H9 (cell line): ENCODE results near the gene FGF11. TPM values are rescaled to one million over a fixed set of nuclear protein-coding genes. Genes with fewer than 3 reads are reported as not detected.

ENCODE experiments used
- DNase-seq: peaks from one replicate; pipeline ENCODE4 v3.0.0-alpha.2; 2017
- H2AFZ ChIP-seq: one replicate; pipeline ENCODE4 v1.6.1; 2013; ENCODE audit warnings: mild to moderate bottlenecking, low read length, control low read depth, moderate library complexity
- H2AK5ac ChIP-seq: 2 replicates; pipeline ENCODE4 v1.6.1; 2013; ENCODE audit warnings: low read length, control low read depth, mixed read lengths; ENCODE audit not compliant: insufficient read length
- H2BK120ac ChIP-seq: one replicate; pipeline ENCODE4 v1.6.1; 2013; ENCODE audit warnings: low read depth, mild to moderate bottlenecking, low read length, control low read depth, inconsistent platforms; ENCODE audit not compliant: poor library complexity, severe bottlenecking
- H2BK12ac ChIP-seq: 2 replicates; pipeline ENCODE4 v1.6.1; 2013; ENCODE audit warnings: low read length, control low read depth, mixed read lengths, low read depth; ENCODE audit not compliant: insufficient read length
- H2BK15ac ChIP-seq: 2 replicates; pipeline ENCODE4 v1.6.1; 2013; ENCODE audit warnings: low read depth, low read length, control low read depth
- H2BK20ac ChIP-seq: one replicate; pipeline ENCODE4 v1.6.1; 2013; ENCODE audit warnings: low read depth, mild to moderate bottlenecking, low read length, control low read depth, inconsistent platforms; ENCODE audit not compliant: poor library complexity, severe bottlenecking
- H2BK5ac ChIP-seq: 2 replicates; pipeline ENCODE4 v1.6.1; 2013; ENCODE audit warnings: low read length, control low read depth, mixed read lengths; ENCODE audit not compliant: insufficient read length
- H3K14ac ChIP-seq: 2 replicates; pipeline ENCODE4 v1.6.1; 2013; ENCODE audit warnings: low read length, control low read depth; ENCODE audit not compliant: insufficient read depth
- H3K18ac ChIP-seq: 2 replicates; pipeline ENCODE4 v1.6.1; 2013; ENCODE audit warnings: low read depth, mild to moderate bottlenecking, mixed read lengths, low read length, control low read depth; ENCODE audit not compliant: insufficient read length
- H3K23ac ChIP-seq: 2 replicates; pipeline ENCODE4 v1.6.1; 2013; ENCODE audit warnings: low read length, control low read depth, mixed read lengths, low read depth; ENCODE audit not compliant: insufficient read length
- H3K23me2 ChIP-seq: 2 replicates; pipeline ENCODE4 v1.6.1; 2013; ENCODE audit warnings: low read depth, mild to moderate bottlenecking, mixed read lengths, low read length, control low read depth; ENCODE audit not compliant: insufficient read length, poor library complexity, severe bottlenecking
- H3K27ac ChIP-seq: 2 replicates; pipeline ENCODE4 v1.5.1; 2013; ENCODE audit warnings: low read length, control low read depth, mixed read lengths, low read depth; ENCODE audit not compliant: insufficient read length
- H3K27me3 ChIP-seq: 2 replicates; pipeline ENCODE4 v1.6.1; 2013; ENCODE audit warnings: low read length, control low read depth, inconsistent platforms; ENCODE audit not compliant: insufficient read depth
- H3K4ac ChIP-seq: 2 replicates; pipeline ENCODE4 v1.6.1; 2013; ENCODE audit warnings: low read depth, mild to moderate bottlenecking, control low read depth, inconsistent platforms, low read length, moderate library complexity
- H3K4me1 ChIP-seq: 2 replicates; pipeline ENCODE4 v1.6.1; 2013; ENCODE audit warnings: low read length, control low read depth, inconsistent platforms; ENCODE audit not compliant: insufficient read depth
- H3K4me2 ChIP-seq: 2 replicates; pipeline ENCODE4 v1.6.1; 2013; ENCODE audit warnings: low read length, control low read depth, mixed read lengths; ENCODE audit not compliant: insufficient read length, insufficient read depth
- H3K56ac ChIP-seq: 2 replicates; pipeline ENCODE4 v1.6.1; 2013; ENCODE audit warnings: low read depth, mild to moderate bottlenecking, mixed read lengths, low read length, control low read depth; ENCODE audit not compliant: insufficient read length
- H3K79me1 ChIP-seq: 2 replicates; pipeline ENCODE4 v1.6.1; 2013; ENCODE audit warnings: low read depth, mild to moderate bottlenecking, moderate library complexity, low read length, control low read depth, inconsistent platforms; ENCODE audit not compliant: insufficient read depth, poor library complexity, severe bottlenecking
- H3K79me2 ChIP-seq: 2 replicates; pipeline ENCODE4 v1.6.1; 2013; ENCODE audit warnings: low read length, control low read depth, inconsistent platforms; ENCODE audit not compliant: insufficient read depth
- H3K9ac ChIP-seq: 2 replicates; pipeline ENCODE4 v1.6.1; 2013; ENCODE audit warnings: low read length, control low read depth, mixed read lengths; ENCODE audit not compliant: insufficient read length; ENCODE audit errors: extremely low read depth
- H3K9me3 ChIP-seq: one replicate; pipeline ENCODE4 v1.6.1; 2013; ENCODE audit warnings: low read depth, low read length, inconsistent platforms; ENCODE audit not compliant: control insufficient read depth
- H3T11ph ChIP-seq: one replicate; pipeline ENCODE4 v1.6.1; 2013; ENCODE audit warnings: mild to moderate bottlenecking, low read length, control low read depth, inconsistent platforms
- H4K20me1 ChIP-seq: one replicate; pipeline ENCODE4 v1.6.1; 2013; ENCODE audit not compliant: control insufficient read depth, insufficient read length, insufficient read depth
- H4K5ac ChIP-seq: 2 replicates; pipeline ENCODE4 v1.6.1; 2013; ENCODE audit warnings: low read depth, mild to moderate bottlenecking, mixed read lengths, low read length, control low read depth; ENCODE audit not compliant: insufficient read length
- H4K8ac ChIP-seq: replicated peaks from 2 replicates; pipeline ENCODE4 v1.6.1; 2013; ENCODE audit warnings: low read length, control low read depth, mixed read lengths, low read depth; ENCODE audit not compliant: insufficient read length
- H4K91ac ChIP-seq: 2 replicates; pipeline ENCODE4 v1.6.1; 2013; ENCODE audit warnings: low read depth, mild to moderate bottlenecking, moderate library complexity, mixed read lengths, low read length, control low read depth; ENCODE audit not compliant: insufficient read length
- H3K27ac Mint-ChIP-seq, 3 experiments: 2 replicates in 2 of 3; 3 replicates in 1 of 3; pipeline ENCODE4 v1.8.0; 2020 to 2021; ENCODE audit warnings: mixed read lengths in 3 of 3, mild to moderate bottlenecking in 1 of 3, moderate library complexity in 1 of 3
- H3K27me3 Mint-ChIP-seq: 2 replicates; pipeline ENCODE4 v1.8.0; 2021; ENCODE audit warnings: low read depth, mild to moderate bottlenecking, moderate library complexity, mixed read lengths
- H3K36me3 Mint-ChIP-seq, 3 experiments: 2 replicates in 2 of 3; 3 replicates in 1 of 3; pipeline ENCODE4 v1.8.0; 2020 to 2021; ENCODE audit warnings: low read depth in 3 of 3, mixed read lengths in 3 of 3; ENCODE audit not compliant: insufficient read depth in 1 of 3
- H3K4me1 Mint-ChIP-seq, 2 experiments: 2 replicates each; pipeline ENCODE4 v1.8.0; 2020; ENCODE audit warnings: mixed read lengths in 2 of 2
- H3K4me3 Mint-ChIP-seq, 2 experiments: 2 replicates in 1 of 2; 3 replicates in 1 of 2; pipeline ENCODE4 v1.8.0; 2020 to 2021; ENCODE audit warnings: mild to moderate bottlenecking in 2 of 2, mixed read lengths in 2 of 2, moderate library complexity in 1 of 2
- H3K9me3 Mint-ChIP-seq, 2 experiments: 2 replicates in 1 of 2; 3 replicates in 1 of 2; pipeline ENCODE4 v1.8.0; 2020; ENCODE audit warnings: mild to moderate bottlenecking in 2 of 2, mixed read lengths in 2 of 2, moderate library complexity in 1 of 2
- CTCF ChIP-seq: fragments of 200-600 bp; sonication (generic); conservative IDR thresholded peaks from 3 replicates; pipeline ENCODE4 v1.8.0; 2021; ENCODE audit warnings: antibody characterized with exemption, mild to moderate bottlenecking
- WGBS: extraction: QIAGEN DNeasy Blood & Tissue Kit; methylation state at CpG from one replicate; pipeline ENCODE4 v1.1.7; 2013; ENCODE audit warnings: missing lambda C conversion rate, low lambda C conversion rate, mixed read lengths; ENCODE audit not compliant: insufficient read length; ENCODE audit errors: extremely low coverage; 5-methylcytosine and 5-hydroxymethylcytosine counted together
- total RNA-seq: library from RNA; stranded (reverse); gene quantifications from 2 replicates; pipeline ENCODE4 v1.2.1, GENCODE V29; 2021

FGF11 gene
- total RNA-seq, 1 experiment from 2014 or later = 15.2 TPM

GRCh38 chr17:7435676-7436555, 3.4 kb upstream of the FGF11 start:
- H3K4me2 ChIP-seq = peak overlapping the region; percentile 60
- H3K23ac ChIP-seq = no peak overlapping the region
- WGBS = no CpG with 5 or more reads among the region's 49 CpGs
- no peak overlapping the region for H2BK12ac ChIP-seq
- peak overlapping the region; percentile 29 for H3K9ac ChIP-seq
- Mint-ChIP-seq H3K36me3 (no peaks in the 10 kb centered on the region), H3K4me1 (peaks cover 22 to 23% of the 10 kb centered on the region in 2 experiments), H3K9me3 (no peaks in the 10 kb centered on the region), H3K27me3 (peaks cover 24% of the 10 kb centered on the region), H3K4me3 (peak overlapping the region; percentile 77 to 89), H3K27ac (peak overlapping the region; percentile 85 to 98 (median 93); a peak in 6 of 7 replicates)
- peak overlapping the region; percentile 32; the same call in 1 of the 2 replicates for H3K14ac ChIP-seq
- H4K5ac ChIP-seq = no peak overlapping the region
- H3K4ac ChIP-seq = no peak overlapping the region
- H4K91ac ChIP-seq = no peak overlapping the region
- peak; percentile 91 for DNase-seq
- H3T11ph ChIP-seq = no peak overlapping the region
- H2BK5ac ChIP-seq = no peak overlapping the region
- H2AFZ ChIP-seq = no peak overlapping the region
- no peak overlapping the region for H2BK20ac ChIP-seq
- no peak overlapping the region for H2BK120ac ChIP-seq
- no peaks in the 10 kb centered on the region for H3K9me3 ChIP-seq
- H3K4me1 ChIP-seq = no peaks in the 10 kb centered on the region
- H3K79me2 ChIP-seq = no peaks in the 10 kb centered on the region
- no peaks in the 10 kb centered on the region for H3K79me1 ChIP-seq
- H3K18ac ChIP-seq = peak overlapping the region; percentile 30
- no peak overlapping the region for H3K56ac ChIP-seq
- peaks cover 7% of the 10 kb centered on the region for H3K27me3 ChIP-seq
- peak overlapping the region; percentile 3 for H3K27ac ChIP-seq
- peak; percentile 29; the same call in 2 of the 3 replicates for TF ChIP-seq CTCF
- H4K20me1 ChIP-seq = no peaks in the 10 kb centered on the region
- no peak overlapping the region for H4K8ac ChIP-seq
- H2BK15ac ChIP-seq = no peak overlapping the region
- H2AK5ac ChIP-seq = no peak overlapping the region
- peaks cover 33% of the 10 kb centered on the region for H3K23me2 ChIP-seq
